CD4-positive, alpha-beta T cell (primary cell): ENCODE results near the gene CASZ1. TPM values are rescaled to one million over a fixed set of nuclear protein-coding genes. Genes with fewer than 3 reads are reported as not detected.

Experiments
- ATAC-seq: fragments of 200-7000 bp; cut with Tn5 transposase; one replicate; pipeline ENCODE4 v1.10.0; 2022; ENCODE audit warnings: mild to moderate bottlenecking; ENCODE audit not compliant: poor library complexity
- CTCF ChIA-PET: fragments of 350-600 bp; sonication (Branson Sonifier 250); formaldehyde crosslinking; loops from one replicate; lab custom pipeline; 2021; ENCODE audit warnings: antibody characterized with exemption, inconsistent platforms; lab: Charles Lee
- POLR2A ChIA-PET: fragments of 350-600 bp; sonication (Branson Sonifier 250); formaldehyde crosslinking; loops from one replicate; lab custom pipeline; 2021; ENCODE audit warnings: antibody characterized with exemption, inconsistent platforms; lab: Charles Lee
- DNase-seq, 14 experiments: peaks; one replicate each; pipeline ENCODE4 v3.0.0-alpha.2; 2013 to 2020; ENCODE audit warnings: mixed read lengths in 2 of 14
- H3K27ac ChIP-seq, 2 donors: one replicate each; pipeline versions ENCODE4 v1.5.1 to v1.7.0; 2013; ENCODE audit warnings: low read length in 2 of 2, low read depth in 1 of 2, mild to moderate bottlenecking in 1 of 2
- H3K27me3 ChIP-seq, 2 experiments: 1 replicate in 1 of 2; 2 replicates in 1 of 2; pipeline versions ENCODE4 v1.6.1 to v1.7.0; 2013; ENCODE audit warnings: low read length in 2 of 2, control low read depth in 1 of 2, mild to moderate bottlenecking in 1 of 2, moderate library complexity in 1 of 2; ENCODE audit not compliant: insufficient read depth in 2 of 2, control insufficient read depth in 1 of 2
- H3K36me3 ChIP-seq: one replicate; pipeline ENCODE4 v1.6.1; 2013; ENCODE audit warnings: low read length, control low read depth; ENCODE audit not compliant: insufficient read depth
- H3K4me1 ChIP-seq: one replicate; pipeline ENCODE4 v1.6.1; 2013; ENCODE audit warnings: low read length, control low read depth; ENCODE audit not compliant: insufficient read depth
- H3K4me3 ChIP-seq: one replicate; pipeline ENCODE4 v1.5.1; 2013; ENCODE audit warnings: mild to moderate bottlenecking, low read length, moderate library complexity
- H3K9me3 ChIP-seq, 2 experiments: 1 replicate in 1 of 2; 2 replicates in 1 of 2; pipeline versions ENCODE4 v1.6.1 to v1.7.0; 2013; ENCODE audit warnings: low read length in 2 of 2, mild to moderate bottlenecking in 2 of 2, control low read depth in 1 of 2, moderate library complexity in 1 of 2; ENCODE audit not compliant: control insufficient read depth in 1 of 2, insufficient read depth in 1 of 2
- H3K27ac Mint-ChIP-seq: one replicate; pipeline ENCODE4 v1.8.0; 2020; ENCODE audit warnings: mixed read lengths
- H3K27me3 Mint-ChIP-seq: one replicate; pipeline ENCODE4 v1.8.0; 2021; ENCODE audit warnings: mixed read lengths
- H3K36me3 Mint-ChIP-seq: one replicate; pipeline ENCODE4 v1.8.0; 2021; ENCODE audit warnings: low read depth, mixed read lengths
- H3K4me1 Mint-ChIP-seq: one replicate; pipeline ENCODE4 v1.8.0; 2021; ENCODE audit warnings: low read depth, mixed read lengths
- H3K4me3 Mint-ChIP-seq: one replicate; pipeline ENCODE4 v1.8.0; 2020; ENCODE audit warnings: mild to moderate bottlenecking, mixed read lengths
- H3K9me3 Mint-ChIP-seq: one replicate; pipeline ENCODE4 v1.8.0; 2020; ENCODE audit warnings: mixed read lengths
- CTCF ChIP-seq: fragments of 200-600 bp; IDR thresholded peaks from one replicate; pipeline ENCODE4 v1.8.0; 2022; ENCODE audit warnings: antibody characterized with exemption, mild to moderate bottlenecking
- intact Hi-C, 2 experiments: fragments of 100-400 bp; cut with DNase I in 1 of 2; cut with micrococcal nuclease in 1 of 2; formaldehyde crosslinking; loops; one replicate each; pipeline versions ENCODE4 v1.15.1 to v1.9.0; 2023 to 2025; cut with DNase I, micrococcal nuclease
- total RNA-seq, 174 experiments: library from RNA in 2 of 174; stranded (reverse) in 2 of 174; gene quantifications; one replicate each; pipeline ENCODE4 v1.2.3 and lab custom pipeline; 2021 to 2026

CASZ1 gene
- total RNA-seq, 2 experiments from 2014 or later, result 21.8 to 22.8 TPM

GRCh38 chr1:10675813-10676212 lies 120.6 kb downstream of the CASZ1 start:
- Mint-ChIP-seq H3K27ac (no peak overlapping the region), H3K36me3 (no peaks in the 10 kb centered on the region), H3K27me3 (no peaks in the 10 kb centered on the region), H3K4me1 (no peaks in the 10 kb centered on the region), H3K4me3 (no peak overlapping the region), H3K9me3 (no peaks in the 10 kb centered on the region)
- Histone ChIP-seq H3K4me3 (no peak overlapping the region), H3K27ac (no peak overlapping the region), H3K4me1 (peaks cover 4% of the 10 kb centered on the region), H3K36me3 (no peaks in the 10 kb centered on the region), H3K9me3 (no peaks in the 10 kb centered on the region), H3K27me3 (no peaks in the 10 kb centered on the region)
- no peak for TF ChIP-seq CTCF
- ChIA-PET CTCF (no interaction called here), POLR2A (no interaction called here)
- intact Hi-C loops, result no loop called here
- DNase-seq, result no peak
- ATAC-seq, result no peak

- DNase-seq (no peak), ATAC-seq (no peak)
- H3K36me3 ChIP-seq, result no peaks in the 10 kb centered on the region
- ChIA-PET POLR2A (no interaction called here), CTCF (no interaction called here)
- no peak overlapping the region for H3K4me3 ChIP-seq
- H3K9me3 Mint-ChIP-seq, result no peaks in the 10 kb centered on the region
- intact Hi-C loops, result no loop called here
- H3K27ac ChIP-seq, result no peak overlapping the region
- no peaks in the 10 kb centered on the region for H3K27me3 Mint-ChIP-seq
- no peak overlapping the region for H3K27ac Mint-ChIP-seq
- H3K9me3 ChIP-seq, result no peaks in the 10 kb centered on the region
- no peaks in the 10 kb centered on the region for H3K36me3 Mint-ChIP-seq
- no peaks in the 10 kb centered on the region for H3K4me1 Mint-ChIP-seq
- H3K4me3 Mint-ChIP-seq, result no peak overlapping the region
- no peaks in the 10 kb centered on the region for H3K27me3 ChIP-seq
- TF ChIP-seq CTCF, result no peak
- H3K4me1 ChIP-seq, result no peaks in the 10 kb centered on the region
Observed at GRCh38 chr1:10674700-10675609, 121.5 kb downstream of the CASZ1 start.

- no peaks in the 10 kb centered on the region for H3K27me3 Mint-ChIP-seq
- no peaks in the 10 kb centered on the region for H3K36me3 Mint-ChIP-seq
- no peaks in the 10 kb centered on the region for H3K27me3 ChIP-seq
- no peaks in the 10 kb centered on the region for H3K9me3 Mint-ChIP-seq
- H3K27ac Mint-ChIP-seq, result no peak overlapping the region
- POLR2A ChIA-PET, result no interaction called here
- no peak overlapping the region for H3K4me3 Mint-ChIP-seq
- ATAC-seq (no peak), DNase-seq (no peak)
- no peaks in the 10 kb centered on the region for H3K4me1 Mint-ChIP-seq
- H3K36me3 ChIP-seq, result no peaks in the 10 kb centered on the region
- H3K9me3 ChIP-seq, result no peaks in the 10 kb centered on the region
- H3K27ac ChIP-seq, result no peak overlapping the region
- no peak overlapping the region for H3K4me3 ChIP-seq
- intact Hi-C loops, result no loop called here
- no peak for TF ChIP-seq CTCF
- no peaks in the 10 kb centered on the region for H3K4me1 ChIP-seq
- CTCF ChIA-PET, result no interaction called here
Observed at GRCh38 chr1:10674222-10674621, 122.2 kb downstream of the CASZ1 start.
